WTC11 (cell line): Measurements from ENCODE around the gene RAPH1. TPM values are rescaled to one million over a fixed set of nuclear protein-coding genes. Genes with fewer than 3 reads are reported as not detected.

Experiments used
- ATAC-seq: fragments of 200-7000 bp; cut with Tn5 transposase; 2 replicates; pipeline ENCODE4 v1.10.0; 2021; ENCODE audit warnings: mild to moderate bottlenecking, moderate library complexity
- CTCF ChIA-PET: fragments of 300-600 bp; sonication (Branson Sonifier 250); formaldehyde crosslinking; loops from one replicate; lab custom pipeline; 2021; ENCODE audit warnings: antibody characterized with exemption; lab: Charles Lee
- POLR2A ChIA-PET: fragments of 350-600 bp; sonication (Branson Sonifier 250); formaldehyde crosslinking; loops from one replicate; lab custom pipeline; 2021; ENCODE audit warnings: antibody characterized with exemption; lab: Charles Lee
- DNase-seq: peaks from one replicate; pipeline ENCODE4 v3.0.0; 2021; ENCODE audit warnings: low spot score
- H3K27ac Mint-ChIP-seq: 2 replicates; pipeline ENCODE4 v1.8.0; 2021; ENCODE audit warnings: mixed read lengths
- H3K27me3 Mint-ChIP-seq: 2 replicates; pipeline ENCODE4 v1.8.0; 2021; ENCODE audit warnings: low read depth, mild to moderate bottlenecking, moderate library complexity, mixed read lengths
- H3K36me3 Mint-ChIP-seq: 2 replicates; pipeline ENCODE4 v1.8.0; 2021; ENCODE audit warnings: mixed read lengths
- H3K4me1 Mint-ChIP-seq: 2 replicates; pipeline ENCODE4 v1.8.0; 2022; ENCODE audit warnings: mixed read lengths
- H3K4me3 Mint-ChIP-seq: 2 replicates; pipeline ENCODE4 v1.8.0; 2021; ENCODE audit warnings: mild to moderate bottlenecking, moderate library complexity, mixed read lengths
- H3K9me3 Mint-ChIP-seq: 2 replicates; pipeline ENCODE4 v1.8.0; 2021; ENCODE audit warnings: mixed read lengths
- ELF4 ChIP-seq: sonication (generic); formaldehyde crosslinking; IDR thresholded peaks from 2 replicates; pipeline ENCODE4 v1.8.1; 2022; ENCODE audit warnings: low read depth, mild to moderate bottlenecking, moderate library complexity, missing genetic modification reagents
- EMX1 ChIP-seq: fragments of 250-450 bp; sonication (Bioruptor Pico); IDR thresholded peaks from 2 replicates; pipeline ENCODE4 v1.8.0; 2021; ENCODE audit warnings: mild to moderate bottlenecking
- GTF2I ChIP-seq: fragments of 250-450 bp; sonication (Bioruptor Pico); conservative IDR thresholded peaks from 2 replicates; pipeline ENCODE4 v1.4.0; 2021; ENCODE audit warnings: mild to moderate bottlenecking
- IRF2 ChIP-seq: sonication (generic); formaldehyde crosslinking; IDR thresholded peaks from 2 replicates; pipeline ENCODE4 v1.8.0; 2022; ENCODE audit warnings: low read depth, missing genetic modification reagents, borderline replicate concordance
- MXD4 ChIP-seq: fragments of 250-450 bp; sonication (Bioruptor Pico); IDR thresholded peaks from 2 replicates; pipeline ENCODE4 v1.8.0; 2021; ENCODE audit warnings: mild to moderate bottlenecking, moderate library complexity, borderline replicate concordance
- NFATC4 ChIP-seq: fragments of 250-450 bp; sonication (Bioruptor Pico); IDR thresholded peaks from 2 replicates; pipeline ENCODE4 v1.9.0; 2021; ENCODE audit warnings: mild to moderate bottlenecking
- NFE2L1 ChIP-seq: sonication (generic); formaldehyde crosslinking; IDR thresholded peaks from 2 replicates; pipeline ENCODE4 v1.8.1; 2023; ENCODE audit warnings: missing genetic modification reagents
- RELA ChIP-seq: sonication (generic); formaldehyde crosslinking; IDR thresholded peaks from 2 replicates; pipeline ENCODE4 v1.8.1; 2022; ENCODE audit warnings: missing genetic modification reagents, mild to moderate bottlenecking, borderline replicate concordance
- SMAD4 ChIP-seq: sonication (generic); formaldehyde crosslinking; IDR thresholded peaks from 2 replicates; pipeline ENCODE4 v1.8.0; 2022; ENCODE audit warnings: mild to moderate bottlenecking, missing genetic modification reagents
- ZBTB21 ChIP-seq: sonication (generic); formaldehyde crosslinking; IDR thresholded peaks from 2 replicates; pipeline ENCODE4 v1.8.1; 2023; ENCODE audit warnings: mild to moderate bottlenecking, missing genetic modification reagents, borderline replicate concordance
- ZNF219 ChIP-seq: sonication (generic); formaldehyde crosslinking; IDR thresholded peaks from 2 replicates; pipeline ENCODE4 v1.8.0; 2023; ENCODE audit warnings: missing genetic modification reagents, mild to moderate bottlenecking, borderline replicate concordance
- ZNF263 ChIP-seq: sonication (generic); formaldehyde crosslinking; IDR thresholded peaks from 2 replicates; pipeline ENCODE4 v1.8.1; 2022; ENCODE audit warnings: low read depth, mild to moderate bottlenecking, moderate library complexity, missing genetic modification reagents
- total RNA-seq: library from RNA; stranded (reverse); gene quantifications from 3 replicates; pipeline ENCODE4 v1.2.3, GENCODE V29; 2021
- TF ChIP-seq, protein P1 (sequence below): sonication (generic); formaldehyde crosslinking; IDR thresholded peaks from 2 replicates; pipeline ENCODE4 v1.8.1; 2023; ENCODE audit warnings: mild to moderate bottlenecking, missing genetic modification reagents
- TF ChIP-seq, protein P2 (sequence below): fragments of 250-450 bp; sonication (Bioruptor Pico); IDR thresholded peaks from 2 replicates; pipeline ENCODE4 v1.9.0; 2021; ENCODE audit warnings: mild to moderate bottlenecking
- TF ChIP-seq, protein P3 (sequence below): sonication (generic); formaldehyde crosslinking; IDR thresholded peaks from 2 replicates; pipeline ENCODE4 v1.8.1; 2023; ENCODE audit warnings: mild to moderate bottlenecking, missing genetic modification reagents
- TF ChIP-seq, protein P4 (sequence below): sonication (generic); formaldehyde crosslinking; IDR thresholded peaks from 2 replicates; pipeline ENCODE4 v1.8.1; 2023; ENCODE audit warnings: mild to moderate bottlenecking, missing genetic modification reagents, borderline replicate concordance
- TF ChIP-seq, protein P5 (sequence below): sonication (generic); formaldehyde crosslinking; IDR thresholded peaks from 2 replicates; pipeline ENCODE4 v1.8.0; 2022; ENCODE audit warnings: mild to moderate bottlenecking, missing genetic modification reagents
- TF ChIP-seq, protein P6 (sequence below): fragments of 250-450 bp; sonication (Bioruptor Pico); conservative IDR thresholded peaks from 2 replicates; pipeline ENCODE4 v1.9.0; 2021; ENCODE audit warnings: mild to moderate bottlenecking
- TF ChIP-seq, protein P7 (sequence below): sonication (generic); formaldehyde crosslinking; conservative IDR thresholded peaks from 2 replicates; pipeline ENCODE4 v1.8.1; 2023; ENCODE audit warnings: mild to moderate bottlenecking, low read depth, missing genetic modification reagents, moderate library complexity

RAPH1 gene
- total RNA-seq, 1 experiment from 2014 or later, result 24.6 TPM

DNA sequence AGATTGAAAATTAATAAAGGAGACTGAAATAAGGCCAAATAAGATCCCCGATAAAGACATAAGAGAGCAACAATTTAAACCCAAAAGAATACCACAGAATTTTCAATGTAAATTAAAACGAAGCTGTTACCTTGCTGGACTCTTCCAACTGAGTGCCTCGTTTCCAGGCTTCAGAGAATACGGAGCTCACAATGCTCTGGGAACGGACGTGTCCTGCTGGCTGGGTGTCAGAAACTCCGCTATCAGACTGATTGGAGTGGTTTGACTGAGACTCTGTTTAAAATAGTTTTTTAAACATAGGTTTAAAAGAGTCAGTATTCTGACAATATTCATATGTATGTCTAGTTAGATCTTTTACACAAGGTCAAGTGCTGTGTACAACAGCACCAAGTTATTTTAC, 90.4 kb downstream of the RAPH1 start:
- Mint-ChIP-seq H3K4me1 (peaks cover 7% of the 10 kb centered on the region), H3K9me3 (no peaks in the 10 kb centered on the region), H3K36me3 (peaks cover 14% of the 10 kb centered on the region), H3K27me3 (no peaks in the 10 kb centered on the region), H3K27ac (no peak overlapping the region), H3K4me3 (no peak overlapping the region)
- ChIA-PET POLR2A (interaction anchor here (0.6 kb wide), 2 partner anchors 206 to 415 kb away, joined by 3 to 5 read pairs; partner anchors contain the start of gene CYP20A1), CTCF (interaction anchor here (0.6 to 1.0 kb wide), 2 partner anchors 47 to 219 kb away, joined by 4 to 6 read pairs; no protein-coding TSS in a partner anchor)
- ATAC-seq, result no peak
- DNase-seq, result no peak
- TF ChIP-seq, protein P1, sequence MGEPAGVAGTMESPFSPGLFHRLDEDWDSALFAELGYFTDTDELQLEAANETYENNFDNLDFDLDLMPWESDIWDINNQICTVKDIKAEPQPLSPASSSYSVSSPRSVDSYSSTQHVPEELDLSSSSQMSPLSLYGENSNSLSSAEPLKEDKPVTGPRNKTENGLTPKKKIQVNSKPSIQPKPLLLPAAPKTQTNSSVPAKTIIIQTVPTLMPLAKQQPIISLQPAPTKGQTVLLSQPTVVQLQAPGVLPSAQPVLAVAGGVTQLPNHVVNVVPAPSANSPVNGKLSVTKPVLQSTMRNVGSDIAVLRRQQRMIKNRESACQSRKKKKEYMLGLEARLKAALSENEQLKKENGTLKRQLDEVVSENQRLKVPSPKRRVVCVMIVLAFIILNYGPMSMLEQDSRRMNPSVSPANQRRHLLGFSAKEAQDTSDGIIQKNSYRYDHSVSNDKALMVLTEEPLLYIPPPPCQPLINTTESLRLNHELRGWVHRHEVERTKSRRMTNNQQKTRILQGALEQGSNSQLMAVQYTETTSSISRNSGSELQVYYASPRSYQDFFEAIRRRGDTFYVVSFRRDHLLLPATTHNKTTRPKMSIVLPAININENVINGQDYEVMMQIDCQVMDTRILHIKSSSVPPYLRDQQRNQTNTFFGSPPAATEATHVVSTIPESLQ, result no peak
- no peak for TF ChIP-seq NFATC4 (CRISPR knock-in tag)
- no peak for TF ChIP-seq ZNF219 (CRISPR knock-in tag)
- TF ChIP-seq MXD4 (CRISPR knock-in tag), result no peak
- TF ChIP-seq GTF2I, result no peak
- TF ChIP-seq ZNF263 (CRISPR knock-in tag), result no peak
- TF ChIP-seq, protein P2, sequence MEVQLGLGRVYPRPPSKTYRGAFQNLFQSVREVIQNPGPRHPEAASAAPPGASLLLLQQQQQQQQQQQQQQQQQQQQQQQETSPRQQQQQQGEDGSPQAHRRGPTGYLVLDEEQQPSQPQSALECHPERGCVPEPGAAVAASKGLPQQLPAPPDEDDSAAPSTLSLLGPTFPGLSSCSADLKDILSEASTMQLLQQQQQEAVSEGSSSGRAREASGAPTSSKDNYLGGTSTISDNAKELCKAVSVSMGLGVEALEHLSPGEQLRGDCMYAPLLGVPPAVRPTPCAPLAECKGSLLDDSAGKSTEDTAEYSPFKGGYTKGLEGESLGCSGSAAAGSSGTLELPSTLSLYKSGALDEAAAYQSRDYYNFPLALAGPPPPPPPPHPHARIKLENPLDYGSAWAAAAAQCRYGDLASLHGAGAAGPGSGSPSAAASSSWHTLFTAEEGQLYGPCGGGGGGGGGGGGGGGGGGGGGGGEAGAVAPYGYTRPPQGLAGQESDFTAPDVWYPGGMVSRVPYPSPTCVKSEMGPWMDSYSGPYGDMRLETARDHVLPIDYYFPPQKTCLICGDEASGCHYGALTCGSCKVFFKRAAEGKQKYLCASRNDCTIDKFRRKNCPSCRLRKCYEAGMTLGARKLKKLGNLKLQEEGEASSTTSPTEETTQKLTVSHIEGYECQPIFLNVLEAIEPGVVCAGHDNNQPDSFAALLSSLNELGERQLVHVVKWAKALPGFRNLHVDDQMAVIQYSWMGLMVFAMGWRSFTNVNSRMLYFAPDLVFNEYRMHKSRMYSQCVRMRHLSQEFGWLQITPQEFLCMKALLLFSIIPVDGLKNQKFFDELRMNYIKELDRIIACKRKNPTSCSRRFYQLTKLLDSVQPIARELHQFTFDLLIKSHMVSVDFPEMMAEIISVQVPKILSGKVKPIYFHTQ (CRISPR knock-in tag), result no peak
- no peak for TF ChIP-seq ELF4 (CRISPR knock-in tag)
- TF ChIP-seq, protein P3, sequence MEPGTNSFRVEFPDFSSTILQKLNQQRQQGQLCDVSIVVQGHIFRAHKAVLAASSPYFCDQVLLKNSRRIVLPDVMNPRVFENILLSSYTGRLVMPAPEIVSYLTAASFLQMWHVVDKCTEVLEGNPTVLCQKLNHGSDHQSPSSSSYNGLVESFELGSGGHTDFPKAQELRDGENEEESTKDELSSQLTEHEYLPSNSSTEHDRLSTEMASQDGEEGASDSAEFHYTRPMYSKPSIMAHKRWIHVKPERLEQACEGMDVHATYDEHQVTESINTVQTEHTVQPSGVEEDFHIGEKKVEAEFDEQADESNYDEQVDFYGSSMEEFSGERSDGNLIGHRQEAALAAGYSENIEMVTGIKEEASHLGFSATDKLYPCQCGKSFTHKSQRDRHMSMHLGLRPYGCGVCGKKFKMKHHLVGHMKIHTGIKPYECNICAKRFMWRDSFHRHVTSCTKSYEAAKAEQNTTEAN, result no peak
- no peak for TF ChIP-seq ZBTB21 (CRISPR knock-in tag)
- TF ChIP-seq IRF2 (CRISPR knock-in tag), result no peak
- no peak for TF ChIP-seq SMAD4 (CRISPR knock-in tag)
- TF ChIP-seq, protein P4, sequence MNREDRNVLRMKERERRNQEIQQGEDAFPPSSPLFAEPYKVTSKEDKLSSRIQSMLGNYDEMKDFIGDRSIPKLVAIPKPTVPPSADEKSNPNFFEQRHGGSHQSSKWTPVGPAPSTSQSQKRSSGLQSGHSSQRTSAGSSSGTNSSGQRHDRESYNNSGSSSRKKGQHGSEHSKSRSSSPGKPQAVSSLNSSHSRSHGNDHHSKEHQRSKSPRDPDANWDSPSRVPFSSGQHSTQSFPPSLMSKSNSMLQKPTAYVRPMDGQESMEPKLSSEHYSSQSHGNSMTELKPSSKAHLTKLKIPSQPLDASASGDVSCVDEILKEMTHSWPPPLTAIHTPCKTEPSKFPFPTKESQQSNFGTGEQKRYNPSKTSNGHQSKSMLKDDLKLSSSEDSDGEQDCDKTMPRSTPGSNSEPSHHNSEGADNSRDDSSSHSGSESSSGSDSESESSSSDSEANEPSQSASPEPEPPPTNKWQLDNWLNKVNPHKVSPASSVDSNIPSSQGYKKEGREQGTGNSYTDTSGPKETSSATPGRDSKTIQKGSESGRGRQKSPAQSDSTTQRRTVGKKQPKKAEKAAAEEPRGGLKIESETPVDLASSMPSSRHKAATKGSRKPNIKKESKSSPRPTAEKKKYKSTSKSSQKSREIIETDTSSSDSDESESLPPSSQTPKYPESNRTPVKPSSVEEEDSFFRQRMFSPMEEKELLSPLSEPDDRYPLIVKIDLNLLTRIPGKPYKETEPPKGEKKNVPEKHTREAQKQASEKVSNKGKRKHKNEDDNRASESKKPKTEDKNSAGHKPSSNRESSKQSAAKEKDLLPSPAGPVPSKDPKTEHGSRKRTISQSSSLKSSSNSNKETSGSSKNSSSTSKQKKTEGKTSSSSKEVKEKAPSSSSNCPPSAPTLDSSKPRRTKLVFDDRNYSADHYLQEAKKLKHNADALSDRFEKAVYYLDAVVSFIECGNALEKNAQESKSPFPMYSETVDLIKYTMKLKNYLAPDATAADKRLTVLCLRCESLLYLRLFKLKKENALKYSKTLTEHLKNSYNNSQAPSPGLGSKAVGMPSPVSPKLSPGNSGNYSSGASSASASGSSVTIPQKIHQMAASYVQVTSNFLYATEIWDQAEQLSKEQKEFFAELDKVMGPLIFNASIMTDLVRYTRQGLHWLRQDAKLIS (CRISPR knock-in tag), result no peak
- TF ChIP-seq, protein P5, sequence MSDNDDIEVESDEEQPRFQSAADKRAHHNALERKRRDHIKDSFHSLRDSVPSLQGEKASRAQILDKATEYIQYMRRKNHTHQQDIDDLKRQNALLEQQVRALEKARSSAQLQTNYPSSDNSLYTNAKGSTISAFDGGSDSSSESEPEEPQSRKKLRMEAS (CRISPR knock-in tag), result no peak
- TF ChIP-seq NFE2L1 (CRISPR knock-in tag), result no peak
- TF ChIP-seq, protein P6, sequence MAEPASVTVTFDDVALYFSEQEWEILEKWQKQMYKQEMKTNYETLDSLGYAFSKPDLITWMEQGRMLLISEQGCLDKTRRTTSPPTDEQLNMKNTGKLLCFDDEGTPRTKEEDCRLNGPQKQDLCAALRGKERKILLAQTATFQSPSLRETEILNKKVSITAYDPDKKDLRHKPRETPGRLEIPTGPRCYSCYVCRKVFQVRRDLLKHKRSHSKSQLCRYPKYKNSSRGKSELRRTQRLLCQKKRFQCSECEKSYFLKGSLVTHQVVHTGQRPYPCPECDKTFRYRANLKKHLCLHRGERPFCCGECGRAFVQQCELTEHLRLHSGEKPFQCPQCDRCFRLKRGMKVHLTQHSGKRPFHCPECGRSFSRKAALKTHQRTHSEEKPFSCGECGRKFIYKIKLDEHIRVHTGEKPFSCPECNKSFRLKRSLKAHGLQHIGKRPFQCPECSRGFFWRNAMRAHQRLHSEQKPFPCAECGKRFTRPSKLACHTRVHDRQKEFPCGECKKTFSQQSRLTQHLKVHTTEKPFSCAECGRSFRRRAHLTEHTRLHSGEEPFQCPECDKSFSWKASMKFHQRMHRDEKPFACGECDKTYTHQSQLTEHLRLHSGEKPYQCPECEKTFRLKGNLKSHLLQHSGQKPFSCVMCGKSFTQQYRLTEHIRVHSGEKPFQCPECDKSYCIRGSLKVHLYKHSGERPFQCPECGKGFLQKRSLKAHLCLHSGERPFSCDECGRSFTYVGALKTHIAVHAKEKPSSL (CRISPR knock-in tag), result no peak
- TF ChIP-seq EMX1, result no peak
- no peak for TF ChIP-seq RELA (CRISPR knock-in tag)
- TF ChIP-seq, protein P7, sequence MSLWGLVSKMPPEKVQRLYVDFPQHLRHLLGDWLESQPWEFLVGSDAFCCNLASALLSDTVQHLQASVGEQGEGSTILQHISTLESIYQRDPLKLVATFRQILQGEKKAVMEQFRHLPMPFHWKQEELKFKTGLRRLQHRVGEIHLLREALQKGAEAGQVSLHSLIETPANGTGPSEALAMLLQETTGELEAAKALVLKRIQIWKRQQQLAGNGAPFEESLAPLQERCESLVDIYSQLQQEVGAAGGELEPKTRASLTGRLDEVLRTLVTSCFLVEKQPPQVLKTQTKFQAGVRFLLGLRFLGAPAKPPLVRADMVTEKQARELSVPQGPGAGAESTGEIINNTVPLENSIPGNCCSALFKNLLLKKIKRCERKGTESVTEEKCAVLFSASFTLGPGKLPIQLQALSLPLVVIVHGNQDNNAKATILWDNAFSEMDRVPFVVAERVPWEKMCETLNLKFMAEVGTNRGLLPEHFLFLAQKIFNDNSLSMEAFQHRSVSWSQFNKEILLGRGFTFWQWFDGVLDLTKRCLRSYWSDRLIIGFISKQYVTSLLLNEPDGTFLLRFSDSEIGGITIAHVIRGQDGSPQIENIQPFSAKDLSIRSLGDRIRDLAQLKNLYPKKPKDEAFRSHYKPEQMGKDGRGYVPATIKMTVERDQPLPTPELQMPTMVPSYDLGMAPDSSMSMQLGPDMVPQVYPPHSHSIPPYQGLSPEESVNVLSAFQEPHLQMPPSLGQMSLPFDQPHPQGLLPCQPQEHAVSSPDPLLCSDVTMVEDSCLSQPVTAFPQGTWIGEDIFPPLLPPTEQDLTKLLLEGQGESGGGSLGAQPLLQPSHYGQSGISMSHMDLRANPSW (CRISPR knock-in tag), result no peak
